ENCODE results near the gene KLHDC7A.

DNA sequence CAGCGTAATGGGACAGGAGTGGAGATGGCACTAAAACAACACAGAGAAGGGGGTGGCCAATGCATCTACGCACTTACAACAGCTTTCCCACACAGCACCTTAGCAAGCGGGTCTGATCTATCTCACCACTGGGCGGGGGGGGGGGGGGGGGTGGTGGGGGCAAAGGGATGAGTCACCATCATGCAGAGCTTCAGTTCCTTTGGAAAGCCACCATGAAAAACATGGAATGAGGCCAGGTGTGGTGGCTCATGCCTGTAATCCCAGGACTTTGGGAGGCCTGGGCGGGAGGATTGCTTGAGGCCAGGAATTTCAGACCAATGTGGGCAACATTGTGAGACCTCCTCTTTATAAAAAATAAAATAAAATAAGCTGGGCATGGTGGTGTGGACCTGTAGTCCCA, 47.2 kb downstream of the KLHDC7A start:
- TF ChIP-seq GATA2 (IDR thresholded peaks at IDR 0.05; ENCODE audit: low read depth, low read length), result no peak
- TF ChIP-seq GATA3 (IDR thresholded peaks at IDR 0.05; ENCODE audit: low read depth, low read length), result no peak
